Fibroblast of lung (primary cell): Measurements from ENCODE around the gene PRKAG2.

Source experiments
- EZH2 ChIP-seq: IDR thresholded peaks from 2 replicates; pipeline ENCODE4 v1.5.1; 2012; ENCODE audit warnings: low read length, control low read depth, mild to moderate bottlenecking; ENCODE audit errors: missing control alignments
- TF ChIP-seq, protein P1 (sequence below), 2 donors: IDR thresholded peaks in 1 of 2; conservative IDR thresholded peaks in 1 of 2; 1 replicate in 1 of 2; 2 replicates in 1 of 2; pipeline ENCODE4 v1.5.1; 2011 to 2012; ENCODE audit warnings: low read length in 2 of 2, control low read depth in 1 of 2, inconsistent platforms in 1 of 2, low read depth in 1 of 2, mild to moderate bottlenecking in 1 of 2

DNA sequence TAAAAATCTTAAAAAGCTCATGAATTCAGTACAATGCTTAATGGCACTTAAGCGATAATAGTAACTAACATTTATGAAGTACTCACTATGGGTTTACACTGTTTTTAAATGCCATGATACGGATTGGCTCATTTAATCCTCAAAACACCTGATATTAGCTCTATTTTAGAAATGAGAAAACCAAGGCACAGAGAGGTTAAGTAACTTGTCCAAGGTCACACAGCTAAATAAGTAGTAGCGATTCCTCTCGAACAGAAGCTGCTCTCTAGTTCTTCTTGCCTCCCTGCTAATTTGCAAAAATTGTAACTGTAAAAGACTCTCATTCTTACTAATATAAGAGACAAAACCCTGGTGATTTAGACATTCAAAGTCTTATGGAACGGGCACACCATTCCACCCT lies 246.6 kb downstream of the PRKAG2 start:
- TF ChIP-seq, protein P1, sequence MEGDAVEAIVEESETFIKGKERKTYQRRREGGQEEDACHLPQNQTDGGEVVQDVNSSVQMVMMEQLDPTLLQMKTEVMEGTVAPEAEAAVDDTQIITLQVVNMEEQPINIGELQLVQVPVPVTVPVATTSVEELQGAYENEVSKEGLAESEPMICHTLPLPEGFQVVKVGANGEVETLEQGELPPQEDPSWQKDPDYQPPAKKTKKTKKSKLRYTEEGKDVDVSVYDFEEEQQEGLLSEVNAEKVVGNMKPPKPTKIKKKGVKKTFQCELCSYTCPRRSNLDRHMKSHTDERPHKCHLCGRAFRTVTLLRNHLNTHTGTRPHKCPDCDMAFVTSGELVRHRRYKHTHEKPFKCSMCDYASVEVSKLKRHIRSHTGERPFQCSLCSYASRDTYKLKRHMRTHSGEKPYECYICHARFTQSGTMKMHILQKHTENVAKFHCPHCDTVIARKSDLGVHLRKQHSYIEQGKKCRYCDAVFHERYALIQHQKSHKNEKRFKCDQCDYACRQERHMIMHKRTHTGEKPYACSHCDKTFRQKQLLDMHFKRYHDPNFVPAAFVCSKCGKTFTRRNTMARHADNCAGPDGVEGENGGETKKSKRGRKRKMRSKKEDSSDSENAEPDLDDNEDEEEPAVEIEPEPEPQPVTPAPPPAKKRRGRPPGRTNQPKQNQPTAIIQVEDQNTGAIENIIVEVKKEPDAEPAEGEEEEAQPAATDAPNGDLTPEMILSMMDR (conservative IDR thresholded peaks at IDR 0.05 in 1 of 2, IDR thresholded peaks at IDR 0.05 in 1 of 2; ENCODE audit: low read depth in 1 of 2, low read length in 2 of 2): no peak
- TF ChIP-seq EZH2: no peak
